HEK293T (cell line): ENCODE measurements around the gene MMP17.

Source experiments
- PKNOX1 ChIP-seq: fragments of 450-650 bp; IDR thresholded peaks from 2 replicates; pipeline ENCODE4 v1.6.1; 2016
- SP1 ChIP-seq: fragments of 450-650 bp; IDR thresholded peaks from 2 replicates; pipeline ENCODE4 v1.6.1; 2017
- ZNF384 ChIP-seq: fragments of 450-650 bp; IDR thresholded peaks from 2 replicates; pipeline ENCODE4 v1.6.1; 2016

DNA sequence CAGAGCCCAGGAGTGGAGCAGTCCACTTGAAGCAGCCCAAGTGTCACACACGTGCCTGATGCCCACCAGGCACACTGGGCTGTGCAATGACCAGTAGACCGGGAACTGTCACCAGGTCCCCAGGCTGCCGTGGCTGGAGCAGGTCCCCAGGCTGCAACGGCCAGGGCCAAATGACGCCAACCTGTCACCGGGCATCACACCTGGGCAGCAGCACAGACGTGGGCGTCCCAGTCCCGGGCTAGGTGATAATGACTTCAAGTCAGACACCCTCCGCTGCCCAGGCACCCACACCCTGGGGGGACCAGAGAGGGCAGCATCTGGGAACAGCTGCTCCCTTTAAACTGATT lies 30.6 kb upstream of the MMP17 start:
- TF ChIP-seq SP1, result no peak
- no peak for TF ChIP-seq ZNF384
- TF ChIP-seq PKNOX1, result no peak
